GM13977 (cell line): ENCODE measurements around the gene TMEM132D.

Source experiments
- DNase-seq: peaks from one replicate; pipeline ENCODE4 v3.0.0; 2012; ENCODE audit warnings: low spot score
- in situ Hi-C: fragments of 300-500 bp; cut with MboI; formaldehyde crosslinking; loops from one replicate; pipeline ENCODE4 v1.12.0; 2022; ENCODE audit warnings: low sequenced_read_pairs, low pct_unique_long_range_greater_than_20kb, mixed read lengths, inconsistent platforms; ENCODE audit not compliant: unreplicated experiment
- TF ChIP-seq, protein P1 (sequence below): IDR thresholded peaks from 2 replicates; pipeline ENCODE4 v1.5.1; 2012; ENCODE audit warnings: mild to moderate bottlenecking, control low read depth; ENCODE audit not compliant: insufficient read depth; ENCODE audit errors: extremely low read depth, missing control alignments

The TMEM132D gene

DNA sequence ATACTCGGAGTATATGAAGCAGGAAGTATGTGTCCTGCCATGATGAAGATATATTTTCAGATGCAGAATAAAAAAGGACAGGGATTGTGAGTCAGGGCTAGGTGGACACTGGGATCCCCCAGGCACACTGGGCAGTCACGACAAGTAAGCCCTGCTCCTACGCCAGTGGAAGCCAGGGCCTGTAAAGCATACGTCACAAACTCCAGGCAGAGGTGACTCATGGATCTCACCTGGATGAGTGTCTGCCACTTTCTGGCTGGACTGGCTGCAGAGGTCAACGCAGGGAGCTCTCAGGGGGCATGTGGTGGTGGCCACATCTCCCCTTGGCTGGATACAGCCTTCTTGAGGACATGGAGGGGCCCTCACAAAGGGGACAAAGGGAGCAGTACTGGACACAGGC is 788.3 kb downstream of the TMEM132D start:
- TF ChIP-seq, protein P1, sequence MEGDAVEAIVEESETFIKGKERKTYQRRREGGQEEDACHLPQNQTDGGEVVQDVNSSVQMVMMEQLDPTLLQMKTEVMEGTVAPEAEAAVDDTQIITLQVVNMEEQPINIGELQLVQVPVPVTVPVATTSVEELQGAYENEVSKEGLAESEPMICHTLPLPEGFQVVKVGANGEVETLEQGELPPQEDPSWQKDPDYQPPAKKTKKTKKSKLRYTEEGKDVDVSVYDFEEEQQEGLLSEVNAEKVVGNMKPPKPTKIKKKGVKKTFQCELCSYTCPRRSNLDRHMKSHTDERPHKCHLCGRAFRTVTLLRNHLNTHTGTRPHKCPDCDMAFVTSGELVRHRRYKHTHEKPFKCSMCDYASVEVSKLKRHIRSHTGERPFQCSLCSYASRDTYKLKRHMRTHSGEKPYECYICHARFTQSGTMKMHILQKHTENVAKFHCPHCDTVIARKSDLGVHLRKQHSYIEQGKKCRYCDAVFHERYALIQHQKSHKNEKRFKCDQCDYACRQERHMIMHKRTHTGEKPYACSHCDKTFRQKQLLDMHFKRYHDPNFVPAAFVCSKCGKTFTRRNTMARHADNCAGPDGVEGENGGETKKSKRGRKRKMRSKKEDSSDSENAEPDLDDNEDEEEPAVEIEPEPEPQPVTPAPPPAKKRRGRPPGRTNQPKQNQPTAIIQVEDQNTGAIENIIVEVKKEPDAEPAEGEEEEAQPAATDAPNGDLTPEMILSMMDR = no peak
- in situ Hi-C loops = no loop called here
- DNase-seq = no peak

DNA sequence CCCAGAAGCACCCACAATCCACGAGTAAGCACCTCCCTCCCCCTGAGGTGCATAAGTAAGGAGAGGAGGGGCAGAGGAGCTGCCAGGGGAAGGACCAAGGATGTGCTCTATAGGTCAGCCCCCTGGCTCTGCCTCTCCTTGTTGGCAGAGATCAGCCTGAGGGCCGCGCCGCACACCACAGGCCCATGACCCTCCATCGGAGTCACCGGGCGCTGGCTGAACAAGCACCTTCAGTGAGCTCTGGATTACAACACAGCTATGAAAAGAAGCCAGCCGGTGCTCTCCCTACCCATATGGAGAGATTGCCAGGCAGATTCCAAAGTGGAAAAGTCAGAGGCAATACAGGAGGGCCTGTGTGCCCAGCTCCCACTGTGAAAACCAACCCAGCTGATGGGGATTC is 793.2 kb downstream of the TMEM132D start:
- in situ Hi-C loops = no loop called here
- no peak for DNase-seq
- TF ChIP-seq, protein P1 = no peak

DNA sequence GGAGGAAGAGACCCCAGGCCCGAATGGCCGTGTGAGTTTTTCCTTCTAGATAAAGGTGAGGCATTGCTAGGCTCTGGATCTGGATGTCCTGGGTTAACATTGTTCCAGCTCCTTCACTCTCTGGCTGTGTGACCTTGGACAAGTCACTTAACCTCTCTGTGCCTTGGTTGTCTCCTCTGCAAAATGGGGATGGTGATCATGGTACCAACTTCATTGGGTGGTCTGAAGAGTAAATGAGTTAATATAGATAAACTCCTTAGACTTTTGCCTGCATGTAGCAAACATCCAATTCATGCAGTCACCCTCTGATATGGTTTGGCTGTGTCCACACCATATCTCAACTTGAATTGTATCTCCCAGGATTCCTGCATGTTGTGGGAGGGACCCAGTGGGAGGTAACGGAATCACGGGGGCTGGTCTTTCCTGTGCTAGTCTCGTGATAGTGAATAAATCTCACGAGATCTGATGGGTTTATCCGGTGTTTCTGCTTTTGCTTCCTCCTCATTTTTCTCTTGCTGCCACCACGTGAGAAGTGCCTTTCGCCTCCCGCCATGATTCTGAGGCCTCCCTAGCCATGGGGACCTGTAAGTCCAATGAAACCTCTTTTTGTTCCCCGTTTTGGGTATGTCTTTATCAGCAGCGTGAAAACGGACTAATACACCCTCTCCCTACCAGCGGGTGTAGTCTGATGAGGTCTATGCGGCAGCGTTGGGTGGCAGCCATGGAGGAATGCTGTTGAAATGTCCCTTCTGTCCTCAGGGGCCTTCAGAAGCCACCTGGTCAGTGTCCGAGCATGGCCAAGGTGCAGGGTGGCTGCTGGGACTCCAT is 794.4 kb downstream of the TMEM132D start:
- in situ Hi-C loops = no loop called here
- TF ChIP-seq, protein P1 = no peak
- no peak for DNase-seq

DNA sequence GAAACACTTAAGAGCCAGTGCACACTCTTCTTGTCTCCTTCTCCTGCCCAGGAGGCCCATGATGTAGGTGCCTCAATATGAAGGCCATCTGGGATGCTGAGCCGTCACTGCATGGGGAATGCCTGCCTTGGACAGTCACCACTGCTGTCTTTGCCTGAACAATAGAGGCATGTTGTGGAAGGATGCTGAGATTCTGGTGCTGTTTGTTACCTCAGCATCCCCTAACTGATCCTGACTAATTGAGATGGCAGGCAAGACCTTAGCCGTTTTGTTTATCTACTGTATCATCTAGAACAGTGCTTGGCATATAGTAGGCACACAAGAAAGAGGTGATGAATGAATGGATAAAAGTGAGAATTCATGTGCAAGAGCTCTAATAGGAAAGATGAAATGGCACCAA is 797.1 kb downstream of the TMEM132D start:
- TF ChIP-seq, protein P1 = no peak
- no peak for DNase-seq
- in situ Hi-C loops = no loop called here

DNA sequence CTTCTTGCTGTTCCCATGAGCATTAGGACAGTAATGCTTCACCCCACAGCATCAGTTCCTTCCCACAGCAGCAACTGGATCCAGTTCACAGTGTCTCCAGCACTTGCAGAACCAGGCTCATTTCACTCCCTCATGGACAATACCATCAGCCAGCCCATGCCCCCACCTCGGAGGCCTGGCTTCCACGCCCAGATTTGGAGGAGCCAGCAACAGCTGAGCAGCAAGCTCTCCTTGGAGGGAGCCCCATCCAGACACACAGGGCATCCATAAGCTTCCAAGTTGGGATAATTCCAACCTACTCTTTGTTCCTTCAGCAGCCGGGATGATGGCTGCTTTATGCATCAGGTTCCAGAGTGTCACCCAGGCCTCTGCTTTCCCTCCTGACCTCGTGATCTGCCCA is 800.6 kb downstream of the TMEM132D start:
- in situ Hi-C loops = no loop called here
- DNase-seq = no peak
- TF ChIP-seq, protein P1 = no peak

DNA sequence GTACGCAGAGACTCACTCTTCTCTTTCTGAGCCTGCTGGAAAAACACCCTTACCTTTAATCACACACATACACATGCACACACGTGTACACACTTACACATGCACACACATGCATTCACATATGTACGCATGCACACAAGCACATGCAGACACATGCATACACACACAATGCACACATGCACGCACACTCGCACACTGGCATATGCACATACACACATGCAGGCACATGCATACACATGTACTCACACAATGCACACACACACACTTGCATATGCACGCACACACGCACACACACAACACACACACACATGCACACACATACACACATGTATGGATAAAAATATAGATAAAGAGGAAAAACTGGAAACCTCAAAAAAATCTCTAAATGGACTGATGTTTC is 801.6 kb downstream of the TMEM132D start:
- DNase-seq = no peak
- in situ Hi-C loops = no loop called here
- TF ChIP-seq, protein P1 = no peak
